ENCODE data around the gene SMAD3.

The SMAD3 gene

GRCh38 chr15:67098768-67099282 is 33.4 kb downstream of the SMAD3 start:
- DNase-seq = no peak

DNA sequence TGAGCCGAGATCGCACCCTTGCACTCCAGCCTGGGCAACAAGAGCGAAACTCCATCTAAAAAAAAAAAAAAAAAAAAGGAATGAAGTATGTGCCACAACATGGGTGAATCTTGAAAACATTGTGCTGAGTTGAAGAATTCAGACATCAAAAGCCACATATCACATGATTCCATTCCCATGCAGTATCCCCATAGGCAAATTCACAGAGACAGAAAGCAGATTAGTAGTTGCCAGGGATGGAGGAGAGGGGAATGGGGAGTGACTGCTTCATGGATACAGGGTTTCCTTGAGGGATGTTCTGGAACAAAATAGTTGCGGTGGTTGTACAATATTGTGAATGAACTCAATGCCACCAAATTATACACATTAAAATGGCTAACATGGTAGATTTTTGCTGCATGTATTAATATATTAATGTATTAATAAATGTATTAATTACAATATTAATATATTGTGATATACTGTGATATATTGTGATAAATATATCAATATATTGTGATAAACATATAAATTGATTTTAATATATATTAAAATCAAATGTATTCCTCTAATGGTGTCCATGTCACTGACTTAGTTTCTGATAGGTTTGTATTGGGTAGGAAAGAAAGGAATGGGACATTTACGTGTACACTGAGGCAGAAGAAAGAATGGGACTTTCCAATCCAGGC is 34.9 kb downstream of the SMAD3 start:
- no peak for DNase-seq

DNA sequence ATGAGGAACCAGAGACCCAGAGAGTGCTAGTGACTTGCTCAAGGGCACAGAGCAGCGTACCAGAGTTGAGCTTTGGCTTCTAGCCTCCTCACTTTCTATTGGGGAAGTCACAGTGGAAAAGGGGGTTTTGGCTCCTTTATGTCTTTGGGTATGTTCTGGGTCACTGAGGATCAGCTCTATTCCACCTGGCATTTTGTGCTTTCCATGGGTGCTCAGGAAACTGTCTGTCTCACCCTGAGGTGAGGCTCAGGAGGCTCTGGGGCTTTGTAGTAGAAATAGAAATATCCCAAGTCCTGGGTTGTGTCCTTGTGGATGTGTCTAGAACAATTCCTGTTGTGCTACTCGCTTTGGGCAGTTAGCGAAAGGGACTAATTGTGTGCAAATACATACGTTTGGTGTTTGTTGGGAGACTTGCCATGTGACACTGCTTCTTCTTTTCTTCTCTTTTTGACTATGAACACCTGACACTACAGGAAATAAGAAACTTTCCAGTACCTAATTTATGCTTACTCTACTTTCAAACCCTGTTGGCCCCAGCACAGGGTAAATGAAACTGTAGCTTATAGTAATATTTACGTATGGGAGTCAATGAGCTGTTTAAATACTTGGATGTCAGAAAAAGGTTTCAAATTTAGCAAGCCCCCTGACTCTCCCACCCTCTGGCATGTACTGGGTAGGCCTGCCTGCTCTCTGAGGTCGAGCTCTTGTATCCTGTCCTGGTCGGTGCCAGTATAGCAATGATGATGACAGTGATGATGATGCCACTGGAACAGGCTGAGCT is 35.6 kb downstream of the SMAD3 start:
- DNase-seq = peak; percentile 89

DNA sequence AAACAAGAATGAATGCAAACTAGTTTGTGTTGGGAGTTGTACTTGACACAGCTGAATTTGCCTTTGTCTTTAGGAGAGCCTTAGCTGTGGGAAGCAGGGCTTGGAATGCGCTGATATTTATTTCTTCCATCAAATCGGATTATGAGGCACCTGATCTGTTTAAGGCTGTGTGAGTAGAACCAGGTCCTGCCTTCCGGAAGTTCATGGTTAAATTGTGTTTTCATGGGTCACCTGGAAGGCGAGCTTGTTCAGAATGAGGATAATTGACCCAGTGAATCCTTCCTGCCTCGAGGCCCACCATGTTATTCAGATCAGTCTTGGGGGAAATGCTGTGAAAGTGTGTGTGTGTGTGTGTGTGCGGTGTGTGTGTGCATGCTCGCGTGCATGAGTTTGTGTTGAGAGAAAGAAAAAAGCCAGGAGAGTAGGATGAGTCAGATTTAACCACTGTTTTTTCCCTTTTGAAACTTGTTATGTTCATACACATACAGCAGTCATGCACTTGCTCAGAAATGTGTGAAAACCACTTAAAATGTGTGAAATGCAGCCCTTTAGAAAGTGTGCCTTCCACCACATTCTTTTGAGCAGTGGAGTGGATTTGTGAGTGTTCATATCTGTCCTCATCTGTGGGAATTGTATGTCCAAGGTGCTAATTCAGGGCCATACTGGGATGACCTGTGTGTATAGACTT is 36.7 kb downstream of the SMAD3 start:
- DNase-seq = peak; percentile 70

- DNase-seq = no peak
Measured at GRCh38 chr15:67102599-67102929, 37.2 kb downstream of the SMAD3 start.

DNA sequence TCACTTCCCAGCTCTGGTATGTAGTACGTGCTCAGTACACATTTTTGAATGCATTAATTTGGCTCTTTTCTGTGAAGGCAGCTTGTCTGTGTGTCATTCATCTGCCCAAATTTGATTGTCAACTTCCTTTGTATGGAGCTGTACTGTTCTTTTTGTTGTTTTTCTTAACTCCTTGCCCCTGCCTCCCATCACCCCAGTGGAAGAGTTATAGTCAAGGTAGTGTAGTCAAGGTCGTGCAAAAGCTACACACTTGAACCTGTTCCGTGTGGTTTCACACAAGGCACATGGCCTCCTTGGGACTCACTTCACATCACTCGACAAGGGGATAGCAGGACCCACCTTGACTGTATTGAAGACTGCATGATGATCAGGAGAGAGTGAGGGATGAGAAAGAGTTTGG is 37.6 kb downstream of the SMAD3 start:
- DNase-seq = no peak

DNA sequence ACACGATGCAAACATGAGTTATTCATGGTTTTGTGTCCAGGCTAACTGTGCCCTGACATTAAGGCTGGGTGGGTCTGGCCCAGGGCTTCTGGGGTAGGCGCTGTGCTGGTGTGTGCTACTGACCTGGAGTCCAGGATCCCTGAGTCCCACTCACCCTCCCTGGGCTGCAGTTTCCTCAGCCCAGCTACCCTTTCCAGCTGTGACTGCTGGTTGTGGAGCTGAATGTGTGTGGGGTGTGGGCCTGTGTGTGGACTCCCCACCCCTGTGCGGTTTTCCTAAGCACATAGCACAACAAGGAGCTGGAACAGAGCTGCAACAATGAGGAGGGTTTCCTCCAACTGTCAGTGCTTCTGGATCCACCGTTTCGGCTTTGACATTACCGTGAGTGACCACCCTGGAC is 38.0 kb downstream of the SMAD3 start:
- DNase-seq = no peak

- no peak for DNase-seq
Measured at GRCh38 chr15:67103869-67104268, 38.5 kb downstream of the SMAD3 start.

GRCh38 chr15:67104510-67104909 is 39.1 kb downstream of the SMAD3 start:
- DNase-seq = no peak

- DNase-seq = no peak
Measured at GRCh38 chr15:67105065-67105951, 39.9 kb downstream of the SMAD3 start.

GRCh38 chr15:67105991-67106763 is 40.8 kb downstream of the SMAD3 start:
- no peak for DNase-seq

- no peak for DNase-seq
Measured at GRCh38 chr15:67106764-67107013, 41.3 kb downstream of the SMAD3 start.

DNA sequence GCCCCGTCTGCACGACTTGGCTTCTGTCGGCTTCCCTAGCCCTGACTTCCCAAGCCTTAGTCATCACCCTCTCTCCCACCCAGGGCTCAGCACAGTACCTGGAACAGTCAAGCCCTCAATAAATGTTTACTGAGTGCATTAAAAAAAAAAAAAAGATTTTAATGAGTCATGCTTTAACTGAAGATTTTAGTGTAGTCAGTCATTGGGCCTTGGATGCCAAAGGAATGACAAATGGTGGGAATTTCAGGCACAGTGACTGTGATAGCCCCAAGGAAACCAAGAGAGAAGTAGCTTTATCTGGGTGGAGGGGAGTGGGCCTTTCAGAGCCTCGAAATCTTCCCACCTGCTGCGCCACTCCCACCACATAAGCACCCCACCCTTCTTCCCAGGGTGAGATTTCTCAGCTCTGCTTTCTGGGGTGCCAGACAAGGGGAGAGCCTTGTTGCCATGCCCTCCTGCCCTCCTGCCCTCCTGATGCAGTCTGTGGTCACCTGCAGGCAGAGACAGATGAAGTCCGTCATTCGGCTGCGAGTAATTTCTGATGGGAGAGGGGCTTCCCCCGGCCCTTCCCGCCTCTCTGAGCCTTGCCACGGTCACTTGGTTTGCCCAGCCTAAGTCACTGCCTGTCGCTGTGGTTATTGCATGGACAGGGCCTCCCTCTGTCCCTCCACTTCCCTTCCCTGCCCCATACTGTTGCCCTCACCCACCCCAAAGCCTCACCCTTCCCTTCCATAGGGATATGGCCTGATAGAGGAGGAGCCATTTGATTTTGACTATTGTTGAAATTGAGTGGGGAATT is 41.8 kb downstream of the SMAD3 start:
- no peak for DNase-seq

- DNase-seq = no peak
Measured at GRCh38 chr15:67108122-67108961, 42.9 kb downstream of the SMAD3 start.

GRCh38 chr15:67109141-67110034 is 44.0 kb downstream of the SMAD3 start:
- no peak for DNase-seq

GRCh38 chr15:67110361-67110781 is 45.0 kb downstream of the SMAD3 start:
- no peak for DNase-seq

- DNase-seq = no peak
Measured at GRCh38 chr15:67110958-67111864, 45.8 kb downstream of the SMAD3 start.

DNA sequence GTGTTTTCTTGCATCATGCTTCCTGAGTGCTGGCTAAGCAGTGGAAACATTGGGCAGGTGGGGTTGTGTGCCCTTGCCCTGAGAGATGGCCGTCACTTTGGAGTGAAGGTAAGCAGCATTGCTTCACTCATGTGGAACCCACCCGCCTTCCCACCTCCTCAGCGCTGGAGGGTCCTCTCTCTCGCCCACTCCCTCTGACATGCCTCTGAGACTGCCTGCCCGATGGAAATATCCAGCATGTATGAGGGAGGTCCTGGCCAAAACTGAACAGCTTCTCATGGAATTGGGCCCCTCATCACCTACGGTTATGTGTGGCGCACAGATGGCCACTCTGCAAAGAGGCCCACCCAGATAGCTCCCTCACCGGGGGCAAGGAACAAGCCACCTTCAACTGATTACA is 48.6 kb downstream of the SMAD3 start:
- DNase-seq = no peak
